Measurements from ENCODE around the gene CTIF. TPM values are rescaled to one million over a fixed set of nuclear protein-coding genes. Genes with fewer than 3 reads are reported as not detected.

The CTIF gene
- total RNA-seq, 1 donor from 2014 or later = 54.8 TPM

GRCh38 chr18:48885924-48886400 lies 347.1 kb downstream of the CTIF start:
- Histone ChIP-seq H3K36me3 (no peaks in the 10 kb centered on the region), H3K27me3 (ENCODE audit: low read depth) (no peaks in the 10 kb centered on the region), H3K4me3 (no peak overlapping the region), H3K27ac (no peak overlapping the region), H3K9me3 (no peaks in the 10 kb centered on the region), H3K4me1 (peaks cover 19% of the 10 kb centered on the region)
- TF ChIP-seq CTCF (IDR thresholded peaks at IDR 0.05) = no peak
- DNase-seq (no peak), ATAC-seq (no peak)
- intact Hi-C loops (cut with DNase I) = no loop called here

- intact Hi-C loops (cut with DNase I) = no loop called here
- H3K27me3 ChIP-seq (ENCODE audit: low read depth) = no peaks in the 10 kb centered on the region
- H3K9me3 ChIP-seq = no peaks in the 10 kb centered on the region
- H3K27ac ChIP-seq = no peak overlapping the region
- no peak for DNase-seq
- peaks cover 19% of the 10 kb centered on the region for H3K4me1 ChIP-seq
- no peak overlapping the region for H3K4me3 ChIP-seq
- ATAC-seq = no peak
- H3K36me3 ChIP-seq = no peaks in the 10 kb centered on the region
- TF ChIP-seq CTCF (IDR thresholded peaks at IDR 0.05) = no peak
These were observed 347.9 kb downstream of the CTIF start for GRCh38 chr18:48886520-48887293.

GRCh38 chr18:48887294-48887904 lies 348.6 kb downstream of the CTIF start:
- H3K27me3 ChIP-seq (ENCODE audit: low read depth) = no peaks in the 10 kb centered on the region
- intact Hi-C loops (cut with DNase I) = no loop called here
- H3K4me1 ChIP-seq = peaks cover 19% of the 10 kb centered on the region
- ATAC-seq (no peak), DNase-seq (no peak)
- no peak for TF ChIP-seq CTCF (IDR thresholded peaks at IDR 0.05)
- H3K4me3 ChIP-seq = no peak overlapping the region
- no peaks in the 10 kb centered on the region for H3K36me3 ChIP-seq
- H3K9me3 ChIP-seq = no peaks in the 10 kb centered on the region
- H3K27ac ChIP-seq = no peak overlapping the region

- ATAC-seq (no peak), DNase-seq (no peak)
These were observed 349.3 kb downstream of the CTIF start for GRCh38 chr18:48887905-48888772.

More at GRCh38 chr18:48887905-48888772, 349.3 kb downstream of the CTIF start:
- intact Hi-C loops (cut with DNase I) = no loop called here
- Histone ChIP-seq H3K4me1 (peaks cover 19% of the 10 kb centered on the region), H3K36me3 (no peaks in the 10 kb centered on the region), H3K4me3 (no peak overlapping the region), H3K27ac (no peak overlapping the region), H3K9me3 (no peaks in the 10 kb centered on the region), H3K27me3 (ENCODE audit: low read depth) (no peaks in the 10 kb centered on the region)
- no peak for TF ChIP-seq CTCF (IDR thresholded peaks at IDR 0.05)
